GM21381 (cell line): ENCODE data around the gene DTL.

Experiments
- ATAC-seq: cut with Tn5 transposase; IDR thresholded peaks from one replicate; pipeline ENCODE4 v1.9.1; 2021; ENCODE audit warnings: mild to moderate bottlenecking, moderate library complexity; ENCODE audit not compliant: unreplicated experiment

Gene DTL

GRCh38 chr1:212124690-212125582 is 89.4 kb downstream of the DTL start:
- no peak for ATAC-seq

DNA sequence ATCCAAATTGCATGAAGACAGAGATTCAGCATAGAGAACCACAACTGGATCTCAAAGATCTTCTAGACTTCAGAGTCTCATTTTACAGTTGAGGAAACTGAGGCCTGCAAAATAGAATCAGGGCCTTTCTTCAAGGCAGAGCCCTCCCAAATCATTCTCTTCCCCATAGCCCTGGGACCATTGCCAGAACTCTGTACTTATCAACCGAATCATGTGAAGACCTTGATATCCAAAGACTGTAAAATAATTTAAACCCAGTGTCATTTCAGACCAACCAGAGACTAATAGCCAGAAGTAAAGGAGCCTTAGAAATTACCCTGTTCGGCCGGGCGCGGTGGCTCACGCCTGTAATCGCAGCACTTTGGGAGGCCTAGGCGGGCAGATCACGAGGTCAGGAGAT is 90.1 kb downstream of the DTL start:
- ATAC-seq, result no peak

DNA sequence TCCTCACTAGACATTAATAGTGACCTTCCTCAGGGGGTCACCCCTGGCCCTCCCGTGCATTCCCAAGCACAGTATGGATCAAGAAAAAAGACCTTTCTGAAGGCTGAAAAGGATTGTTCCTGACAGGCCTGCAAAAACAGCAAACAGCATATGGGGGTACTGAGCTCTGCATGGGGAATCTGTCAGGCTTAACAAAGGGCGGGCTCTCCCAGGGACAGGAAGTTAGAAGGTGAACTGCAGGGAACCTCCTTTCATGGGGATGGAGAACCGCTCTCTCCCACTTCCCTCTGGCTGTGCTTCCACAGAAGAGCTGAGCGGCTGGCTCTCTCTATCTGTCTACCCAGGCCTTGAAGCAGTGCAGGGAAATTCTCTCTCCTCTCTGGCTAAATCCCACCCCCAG is 91.7 kb downstream of the DTL start:
- ATAC-seq, result no peak

GRCh38 chr1:212129781-212130180 is 94.2 kb downstream of the DTL start:
- no peak for ATAC-seq

DNA sequence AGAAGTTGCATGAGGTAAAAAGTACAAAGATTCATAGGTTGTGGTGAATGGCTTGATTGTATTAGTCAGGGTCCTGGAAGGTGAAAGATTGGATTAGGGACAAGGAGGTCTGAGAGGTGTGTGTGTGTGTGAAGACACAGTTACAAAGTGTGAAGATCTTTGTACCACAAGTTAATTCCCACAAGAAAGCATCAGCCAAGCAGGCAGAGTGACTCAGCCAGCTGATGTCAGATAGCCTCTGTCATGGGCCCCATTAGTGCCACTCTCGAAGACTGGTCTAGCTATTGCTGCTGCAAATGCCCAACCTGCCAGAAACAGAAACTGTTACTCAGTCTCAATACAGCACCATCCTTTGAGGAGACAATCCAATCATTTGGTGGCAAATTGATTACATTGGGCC is 96.5 kb downstream of the DTL start:
- no peak for ATAC-seq

DNA sequence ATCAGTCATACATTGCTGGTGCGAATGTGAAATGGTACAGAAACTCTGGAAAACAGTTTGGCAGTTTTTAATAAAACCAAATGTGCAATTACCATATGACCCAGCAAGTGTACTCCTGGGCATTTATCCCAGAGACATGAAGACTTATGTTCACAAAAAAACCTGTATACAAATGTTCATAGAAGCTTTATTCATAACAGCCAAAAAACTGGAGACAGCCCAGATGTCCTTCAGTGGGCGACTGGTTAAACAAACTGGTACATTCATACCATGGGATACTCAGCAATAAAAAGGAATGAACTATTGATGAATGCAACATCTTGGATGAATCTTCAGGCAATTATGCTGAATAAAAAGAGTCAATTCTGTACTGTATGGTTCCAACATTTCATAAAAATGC is 97.8 kb downstream of the DTL start:
- ATAC-seq, result no peak

DNA sequence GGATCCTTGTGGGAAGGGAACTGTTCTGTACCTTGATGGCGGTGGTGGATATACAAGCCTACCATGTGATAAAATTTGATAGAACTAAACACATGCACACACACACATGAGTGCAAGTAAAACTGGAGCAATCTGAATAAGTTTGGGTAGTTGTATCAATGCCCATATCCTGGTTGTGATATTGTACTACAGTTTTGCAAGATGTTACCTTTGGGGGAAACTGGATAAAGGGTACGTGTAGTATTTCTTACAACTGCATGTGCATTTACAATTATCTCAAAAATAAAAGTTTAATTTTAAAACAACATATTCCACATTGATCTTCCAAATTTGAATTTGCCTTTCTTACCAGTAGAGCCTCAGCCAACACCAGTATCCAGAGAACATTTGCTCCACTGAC is 99.6 kb downstream of the DTL start:
- ATAC-seq, result no peak

GRCh38 chr1:212137854-212138253 is 102.3 kb downstream of the DTL start:
- ATAC-seq, result no peak

- ATAC-seq, result no peak
These were observed 102.9 kb downstream of the DTL start for GRCh38 chr1:212138457-212138856.

GRCh38 chr1:212139526-212140135 is 104.1 kb downstream of the DTL start:
- ATAC-seq, result no peak

GRCh38 chr1:212141404-212141803 is 105.9 kb downstream of the DTL start:
- no peak for ATAC-seq

DNA sequence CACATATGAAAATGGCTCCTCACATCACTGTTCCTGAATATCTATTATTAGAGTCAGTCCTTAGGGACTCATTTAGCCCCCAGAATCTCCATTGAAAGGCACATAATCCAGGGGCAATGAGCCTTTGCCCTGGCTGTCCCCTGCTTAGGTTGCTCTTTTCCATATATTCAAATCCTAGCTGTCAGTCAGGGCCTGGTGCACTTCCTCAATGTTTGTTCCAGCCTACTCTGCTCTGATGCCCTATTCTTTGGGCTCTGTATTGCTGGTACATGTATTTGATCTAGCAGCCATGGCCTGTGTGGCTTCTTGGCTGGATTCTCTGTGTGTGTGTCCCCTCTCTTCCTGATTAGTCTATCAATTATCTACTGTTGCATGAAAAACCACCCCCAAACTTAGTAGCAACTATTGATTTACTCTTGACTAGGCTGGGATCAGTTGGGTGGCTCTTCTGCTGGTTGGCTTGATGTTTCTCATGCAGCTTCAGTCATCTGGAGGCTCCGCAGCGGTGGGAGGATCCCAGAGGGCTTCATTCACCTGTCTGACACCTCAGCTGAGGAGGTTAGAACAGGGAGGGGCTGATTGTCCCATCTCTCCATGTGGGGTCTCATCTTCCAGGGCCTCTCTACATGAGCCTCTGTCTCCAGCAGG is 107.5 kb downstream of the DTL start:
- ATAC-seq, result no peak

DNA sequence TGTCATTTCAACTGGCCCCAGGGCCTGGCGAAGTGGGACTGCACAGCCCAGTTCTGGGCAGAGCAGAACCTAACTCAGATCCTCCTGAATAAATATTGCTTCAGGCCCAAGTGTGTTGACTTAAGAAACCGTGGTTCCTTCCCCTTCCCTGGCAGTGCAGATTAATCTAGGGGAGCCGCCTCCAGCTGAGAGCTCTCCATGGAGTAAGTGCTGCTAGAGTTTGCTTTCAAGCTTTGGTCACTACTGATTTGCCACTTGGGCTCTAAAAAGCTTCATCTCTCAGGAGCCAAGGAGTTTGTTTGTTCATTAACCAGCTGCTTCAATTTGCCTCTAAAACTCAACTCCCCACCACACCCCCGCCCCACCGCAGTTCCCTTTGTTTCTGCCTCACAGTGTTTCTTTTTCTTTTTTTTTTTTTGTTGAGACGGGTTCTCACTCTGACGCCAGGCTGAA is 112.1 kb downstream of the DTL start:
- no peak for ATAC-seq

- ATAC-seq, result no peak
These were observed 114.0 kb downstream of the DTL start for GRCh38 chr1:212149566-212149965.

- no peak for ATAC-seq
These were observed 116.8 kb downstream of the DTL start for GRCh38 chr1:212152308-212152693.

- no peak for ATAC-seq
These were observed 117.3 kb downstream of the DTL start for GRCh38 chr1:212152869-212153268.

DNA sequence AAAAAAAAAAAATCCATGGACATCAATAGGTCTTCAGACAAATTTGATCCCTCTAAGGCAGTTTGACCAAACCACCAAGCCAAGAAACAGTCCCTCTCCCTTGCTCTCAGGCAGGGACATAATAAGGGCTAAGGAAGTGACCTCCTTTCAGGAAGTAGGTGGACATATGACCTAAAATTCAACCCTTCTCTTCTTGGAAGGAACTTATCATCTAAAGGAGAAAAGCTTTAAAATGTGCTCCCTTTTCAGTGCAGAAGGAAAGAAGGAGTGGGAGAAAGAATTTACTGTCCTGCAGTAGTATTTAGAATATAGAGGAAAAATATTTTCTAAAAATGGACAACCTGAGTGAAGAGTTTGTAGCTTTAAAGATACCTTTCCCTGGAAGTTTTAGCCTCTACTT is 118.1 kb downstream of the DTL start:
- ATAC-seq, result no peak
